Measurements from ENCODE around the gene CCNT2.

DNA sequence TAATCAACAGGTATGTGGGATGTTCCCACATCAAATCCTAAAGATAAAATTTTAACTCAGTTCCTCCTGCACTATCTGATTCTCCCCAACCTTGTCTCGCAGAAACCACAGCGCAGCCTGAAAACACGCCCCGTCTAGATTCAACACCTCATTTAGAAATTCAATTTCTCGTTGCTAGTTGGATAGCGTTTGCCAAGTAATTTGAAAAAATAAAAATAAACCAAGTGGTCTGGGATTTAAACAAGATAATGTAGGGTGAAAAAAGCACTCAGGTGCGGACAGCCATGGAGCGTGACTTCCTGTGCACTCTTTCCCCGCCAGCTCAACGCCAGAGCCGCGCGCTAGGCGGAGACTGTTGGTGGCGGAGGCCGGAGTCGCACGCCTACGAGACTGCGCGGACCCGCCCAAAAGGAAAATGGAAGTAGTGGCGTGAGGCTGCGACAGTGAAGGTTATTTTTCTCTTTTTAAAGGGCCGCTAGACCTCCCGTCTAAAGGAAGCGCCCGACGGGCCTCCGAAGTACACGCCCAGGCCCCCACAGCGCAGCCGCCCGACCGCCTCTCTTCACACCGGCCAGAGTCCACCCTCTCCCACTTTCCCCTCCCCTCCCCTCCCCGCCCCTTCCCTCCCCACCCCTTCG lies 615 bp upstream of the CCNT2 start:
- TF ChIP-seq, protein P1, sequence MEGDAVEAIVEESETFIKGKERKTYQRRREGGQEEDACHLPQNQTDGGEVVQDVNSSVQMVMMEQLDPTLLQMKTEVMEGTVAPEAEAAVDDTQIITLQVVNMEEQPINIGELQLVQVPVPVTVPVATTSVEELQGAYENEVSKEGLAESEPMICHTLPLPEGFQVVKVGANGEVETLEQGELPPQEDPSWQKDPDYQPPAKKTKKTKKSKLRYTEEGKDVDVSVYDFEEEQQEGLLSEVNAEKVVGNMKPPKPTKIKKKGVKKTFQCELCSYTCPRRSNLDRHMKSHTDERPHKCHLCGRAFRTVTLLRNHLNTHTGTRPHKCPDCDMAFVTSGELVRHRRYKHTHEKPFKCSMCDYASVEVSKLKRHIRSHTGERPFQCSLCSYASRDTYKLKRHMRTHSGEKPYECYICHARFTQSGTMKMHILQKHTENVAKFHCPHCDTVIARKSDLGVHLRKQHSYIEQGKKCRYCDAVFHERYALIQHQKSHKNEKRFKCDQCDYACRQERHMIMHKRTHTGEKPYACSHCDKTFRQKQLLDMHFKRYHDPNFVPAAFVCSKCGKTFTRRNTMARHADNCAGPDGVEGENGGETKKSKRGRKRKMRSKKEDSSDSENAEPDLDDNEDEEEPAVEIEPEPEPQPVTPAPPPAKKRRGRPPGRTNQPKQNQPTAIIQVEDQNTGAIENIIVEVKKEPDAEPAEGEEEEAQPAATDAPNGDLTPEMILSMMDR (IDR thresholded peaks at IDR 0.05; ENCODE audit: borderline replicate concordance, extremely low read depth, low read length, poor library complexity, severe bottlenecking), result peak; percentile 42
- no peak for TF ChIP-seq EZH2 (IDR thresholded peaks at IDR 0.05; ENCODE audit: borderline replicate concordance, low read depth, low read length, severe bottlenecking)

All from DND-41 (cell line).